Kidney (tissue), 14 donors: ENCODE measurements around the gene LILRA2. TPM values are rescaled to one million over a fixed set of nuclear protein-coding genes. Genes with fewer than 3 reads are reported as not detected.
"Not testable (repeated sequence)": the region's sequence is repeated elsewhere in the genome, so short reads cannot be mapped to it uniquely, and the experiment has no call there.

Experiments used
- DNase-seq, 5 donors: peaks; one replicate each; pipeline ENCODE4 v3.0.0-alpha.2; 2013 to 2020
- FAIRE-seq: peaks from 2 replicates; lab custom pipeline; 2012; peaks lifted over from hg19 to GRCh38; lab: Jason Lieb, UNC
- H3K27ac ChIP-seq, 2 donors: one replicate each; pipeline ENCODE4 v1.7.0; 2013; ENCODE audit warnings: low read depth in 2 of 2, low read length in 2 of 2, inconsistent platforms in 1 of 2
- H3K27me3 ChIP-seq: one replicate; pipeline ENCODE4 v1.7.1; 2013; ENCODE audit warnings: low read length, inconsistent platforms; ENCODE audit not compliant: control insufficient read depth, insufficient read depth
- H3K36me3 ChIP-seq, 3 donors: one replicate each; pipeline versions ENCODE4 v1.7.0 to v1.7.1; 2013; ENCODE audit warnings: low read length in 3 of 3, control low read depth in 1 of 3, inconsistent platforms in 1 of 3; ENCODE audit not compliant: insufficient read depth in 3 of 3, control insufficient read depth in 2 of 3
- H3K4me1 ChIP-seq, 3 donors: one replicate each; pipeline versions ENCODE4 v1.7.0 to v1.7.1; 2013; ENCODE audit warnings: low read length in 3 of 3, inconsistent platforms in 1 of 3, low read depth in 1 of 3; ENCODE audit not compliant: control insufficient read depth in 2 of 3, insufficient read depth in 2 of 3
- H3K4me3 ChIP-seq, 3 donors: one replicate each; pipeline versions ENCODE4 v1.7.0 to v1.8.1; 2013; ENCODE audit warnings: low read length in 3 of 3, control low read depth in 1 of 3, inconsistent platforms in 1 of 3
- H3K9ac ChIP-seq, 3 donors: one replicate each; pipeline versions ENCODE4 v1.7.0 to v1.7.1; 2013; ENCODE audit warnings: low read length in 3 of 3, control low read depth in 1 of 3, inconsistent platforms in 1 of 3
- H3K9me3 ChIP-seq, 3 donors: one replicate each; pipeline versions ENCODE4 v1.7.0 to v1.7.1; 2013; ENCODE audit warnings: low read length in 3 of 3, control low read depth in 1 of 3, inconsistent platforms in 1 of 3; ENCODE audit not compliant: control insufficient read depth in 2 of 3, insufficient read depth in 1 of 3
- CTCF ChIP-seq: IDR thresholded peaks from 3 replicates; pipeline ENCODE4 v1.5.1; 2012; ENCODE audit warnings: mild to moderate bottlenecking, moderate library complexity, borderline replicate concordance; ENCODE audit not compliant: insufficient read depth; ENCODE audit errors: extremely low read depth
- intact Hi-C: fragments of 100-400 bp; cut with DNase I; formaldehyde crosslinking; loops from one replicate; pipeline ENCODE4 v1.11.1; 2022
- polyA plus RNA-seq: library from polyadenylated mRNA; stranded (reverse); fragments of 350-450 nt; fragmentation: Illumina TruSeq; extraction: RNeasy Lipid Tissue Mini Kit (QIAGEN cat#74804); gene quantifications from one replicate; pipeline ENCODE4 v1.2.3, GENCODE V29; 2014; ENCODE audit warnings: low read depth, low replicate concordance; ENCODE audit not compliant: insufficient read depth
- total RNA-seq: library from RNA; stranded (reverse); fragmentation: NEBNext Ultra II Directional; extraction: Animal tissue kit (Norgen Biotek cat#: 25700); gene quantifications from one replicate; pipeline ENCODE4 v1.2.1, GENCODE V29; 2021
- donor health status: control.
- donor health status: control.
- donor health status: control.
- donor health status: control.
- donor health status: control.
- donor health status: DM: yes; HTN: yes; CAD: no.
- donor health status: Normal renal cell carcinoma (clear cell type).

LILRA2 gene
- total and polyA plus RNA-seq, 2 donors from 2014 or later: 2.1 to 4.2 TPM

GRCh38 chr19:54574051-54574450, 461 bp downstream of the LILRA2 start:
- H3K4me1 ChIP-seq: no peaks in the 10 kb centered on the region
- H3K36me3 ChIP-seq: no peaks in the 10 kb centered on the region
- intact Hi-C loops: no loop called here
- TF ChIP-seq CTCF: no peak
- FAIRE-seq: no peak
- H3K27ac ChIP-seq: no peak overlapping the region
- DNase-seq: no peak
- no peaks in the 10 kb centered on the region for H3K27me3 ChIP-seq
- no peak overlapping the region for H3K9ac ChIP-seq
- H3K9me3 ChIP-seq: no peaks in the 10 kb centered on the region
- H3K4me3 ChIP-seq: no peak overlapping the region

GRCh38 chr19:54574527-54575056, 1.0 kb downstream of the LILRA2 start:
- TF ChIP-seq CTCF: no peak
- Histone ChIP-seq H3K4me1 (no peaks in the 10 kb centered on the region), H3K4me3 (no peak overlapping the region), H3K9me3 (no peaks in the 10 kb centered on the region), H3K27ac (no peak overlapping the region), H3K27me3 (no peaks in the 10 kb centered on the region), H3K36me3 (no peaks in the 10 kb centered on the region), H3K9ac (no peak overlapping the region)
- intact Hi-C loops: no loop called here
- FAIRE-seq (no peak), DNase-seq (no peak)

- intact Hi-C loops, H3K4me1 ChIP-seq, DNase-seq, FAIRE-seq, H3K4me3 ChIP-seq, H3K27me3 ChIP-seq, H3K27ac ChIP-seq, H3K9me3 ChIP-seq, H3K36me3 ChIP-seq, H3K9ac ChIP-seq: not testable (repeated sequence)
Measured at GRCh38 chr19:54575205-54575604, 1.6 kb downstream of the LILRA2 start.

GRCh38 chr19:54576411-54576976, 2.9 kb downstream of the LILRA2 start:
- intact Hi-C loops: no loop called here
- H3K4me3 ChIP-seq: no peak overlapping the region
- H3K27ac ChIP-seq: no peak overlapping the region
- no peaks in the 10 kb centered on the region for H3K9me3 ChIP-seq
- FAIRE-seq: no peak
- no peaks in the 10 kb centered on the region for H3K36me3 ChIP-seq
- no peak for TF ChIP-seq CTCF
- no peak overlapping the region for H3K9ac ChIP-seq
- peak in 1 of 5 donors; percentile 41 for DNase-seq
- H3K27me3 ChIP-seq: no peaks in the 10 kb centered on the region
- no peaks in the 10 kb centered on the region for H3K4me1 ChIP-seq
